Skin epidermis (tissue), 12 donors: Measurements from ENCODE around the gene PIK3R5.

Experiments used
- H3K27ac ChIP-seq, 21 experiments: fragments of 200-600 bp; sonication (generic) in 11 of 21; one replicate each; pipeline ENCODE4 v1.5.0; 2020; ENCODE audit warnings: mild to moderate bottlenecking in 3 of 21, inconsistent platforms in 2 of 21, moderate library complexity in 2 of 21
- H3K4me3 ChIP-seq, 7 experiments: fragments of 200-600 bp; sonication (generic) in 2 of 7; one replicate each; pipeline ENCODE4 v1.5.0; 2020; ENCODE audit warnings: inconsistent platforms in 2 of 7, mild to moderate bottlenecking in 2 of 7, moderate library complexity in 1 of 7

The PIK3R5 gene

GRCh38 chr17:8905331-8905730, 60.2 kb downstream of the PIK3R5 start:
- Histone ChIP-seq H3K4me3 (no peak overlapping the region), H3K27ac (no peak overlapping the region)

GRCh38 chr17:8904686-8905085, 60.8 kb downstream of the PIK3R5 start:
- no peak overlapping the region for H3K27ac ChIP-seq
- H3K4me3 ChIP-seq = no peak overlapping the region

- Histone ChIP-seq H3K27ac (no peak overlapping the region), H3K4me3 (no peak overlapping the region)
Measured at GRCh38 chr17:8904201-8904600, 61.3 kb downstream of the PIK3R5 start.

- H3K4me3 ChIP-seq = no peak overlapping the region
- H3K27ac ChIP-seq = peak overlapping the region in 5 of 21 experiments; percentile 11 to 82 (median 47)
Measured at GRCh38 chr17:8900626-8901585, 64.6 kb downstream of the PIK3R5 start.

- H3K27ac ChIP-seq = peak overlapping the region in 7 of 21 experiments; percentile 11 to 82 (median 59)
- no peak overlapping the region for H3K4me3 ChIP-seq
Measured at GRCh38 chr17:8900207-8900606, 65.3 kb downstream of the PIK3R5 start.

- H3K27ac ChIP-seq = peak overlapping the region in 2 of 21 experiments; percentile 25 to 82
Measured at GRCh38 chr17:8898636-8899035, 66.9 kb downstream of the PIK3R5 start.

GRCh38 chr17:8898126-8898525, 67.4 kb downstream of the PIK3R5 start:
- H3K4me3 ChIP-seq = no peak overlapping the region
- H3K27ac ChIP-seq = peak overlapping the region in 2 of 21 experiments; percentile 25 to 82

More at GRCh38 chr17:8898636-8899035, 66.9 kb downstream of the PIK3R5 start:
- no peak overlapping the region for H3K4me3 ChIP-seq

- peak overlapping the region in 1 of 21 experiments; percentile 32 for H3K27ac ChIP-seq
- no peak overlapping the region for H3K4me3 ChIP-seq
Measured at GRCh38 chr17:8896641-8897635, 68.6 kb downstream of the PIK3R5 start.

GRCh38 chr17:8896087-8896486, 69.4 kb downstream of the PIK3R5 start:
- H3K27ac ChIP-seq = no peak overlapping the region
- no peak overlapping the region for H3K4me3 ChIP-seq

GRCh38 chr17:8894673-8895578, 70.6 kb downstream of the PIK3R5 start:
- Histone ChIP-seq H3K27ac (no peak overlapping the region), H3K4me3 (no peak overlapping the region)

GRCh38 chr17:8894202-8894671, 71.3 kb downstream of the PIK3R5 start:
- Histone ChIP-seq H3K4me3 (no peak overlapping the region), H3K27ac (no peak overlapping the region)

- H3K4me3 ChIP-seq = no peak overlapping the region
Measured at GRCh38 chr17:8893621-8894201, 71.8 kb downstream of the PIK3R5 start.

GRCh38 chr17:8893059-8893458, 72.4 kb downstream of the PIK3R5 start:
- Histone ChIP-seq H3K4me3 (no peak overlapping the region), H3K27ac (no peak overlapping the region)

More at GRCh38 chr17:8893621-8894201, 71.8 kb downstream of the PIK3R5 start:
- H3K27ac ChIP-seq = no peak overlapping the region

GRCh38 chr17:8892338-8892690, 73.2 kb downstream of the PIK3R5 start:
- Histone ChIP-seq H3K4me3 (no peak overlapping the region), H3K27ac (peak overlapping the region in 1 of 21 experiments; percentile 14)

- no peak overlapping the region for H3K4me3 ChIP-seq
- H3K27ac ChIP-seq = no peak overlapping the region
Measured at GRCh38 chr17:8890671-8891070, 74.8 kb downstream of the PIK3R5 start.

- Histone ChIP-seq H3K27ac (no peak overlapping the region), H3K4me3 (no peak overlapping the region)
Measured at GRCh38 chr17:8889458-8890210, 75.9 kb downstream of the PIK3R5 start.

- Histone ChIP-seq H3K4me3 (no peak overlapping the region), H3K27ac (no peak overlapping the region)
Measured at GRCh38 chr17:8888704-8889302, 76.7 kb downstream of the PIK3R5 start.
